IPS DF 4.7 (cell line): Measurements from ENCODE around the gene IPO13.

Source experiments
- DNase-seq: peaks from one replicate; pipeline ENCODE4 v3.0.0-alpha.2; 2013; ENCODE audit warnings: low spot score; ENCODE audit errors: extremely low read depth

The IPO13 gene

GRCh38 chr1:43987159-43987902 lies 40.6 kb downstream of the IPO13 start:
- no peak for DNase-seq

GRCh38 chr1:43990271-43991199 lies 43.8 kb downstream of the IPO13 start:
- DNase-seq, result no peak

- DNase-seq, result no peak
Observed at GRCh38 chr1:43991200-43991475, 44.4 kb downstream of the IPO13 start.

GRCh38 chr1:43991476-43992231 lies 44.9 kb downstream of the IPO13 start, which contains the start of gene CCDC24:
CCDC24 (plus strand) TSS chr1:43991599; CDS start chr1:43991879, 280 bp downstream.
- DNase-seq, result no peak

GRCh38 chr1:43992232-43992995 lies 45.7 kb downstream of the IPO13 start:
- no peak for DNase-seq

GRCh38 chr1:43993206-43993914 lies 46.6 kb downstream of the IPO13 start:
- DNase-seq, result no peak

GRCh38 chr1:43994071-43994470 lies 47.3 kb downstream of the IPO13 start:
- DNase-seq, result no peak

- no peak for DNase-seq
Observed at GRCh38 chr1:43994794-43995790, 48.3 kb downstream of the IPO13 start.

GRCh38 chr1:43995984-43996732 lies 49.4 kb downstream of the IPO13 start:
- no peak for DNase-seq

GRCh38 chr1:43996733-43997115 lies 50.0 kb downstream of the IPO13 start:
- no peak for DNase-seq

- no peak for DNase-seq
Observed at GRCh38 chr1:43997295-43997999, 50.7 kb downstream of the IPO13 start.

- DNase-seq, result no peak
Observed at GRCh38 chr1:43998000-43998378, 51.2 kb downstream of the IPO13 start.

GRCh38 chr1:43999455-43999854 lies 52.7 kb downstream of the IPO13 start:
- DNase-seq, result no peak

GRCh38 chr1:44000122-44000665 lies 53.4 kb downstream of the IPO13 start:
- no peak for DNase-seq

- no peak for DNase-seq
Observed at GRCh38 chr1:44002165-44002564, 55.4 kb downstream of the IPO13 start.

GRCh38 chr1:44002606-44003157 lies 55.9 kb downstream of the IPO13 start:
- DNase-seq, result no peak

- DNase-seq, result no peak
Observed at GRCh38 chr1:44008259-44008658, 61.5 kb downstream of the IPO13 start.
